K562 (cell line): ENCODE results near the gene AIF1. TPM values are rescaled to one million over a fixed set of nuclear protein-coding genes. Genes with fewer than 3 reads are reported as not detected.

Source experiments
- CHCHD3 ChIP-seq: fragments of 250-450 bp; sonication (Bioruptor Pico); IDR thresholded peaks from 2 replicates; pipeline ENCODE4 v2.1.2; 2022; ENCODE audit warnings: mild to moderate bottlenecking
- ERF ChIP-seq: fragments of 450-650 bp; formaldehyde crosslinking; IDR thresholded peaks from 2 replicates; pipeline ENCODE4 v1.4.0; 2020; ENCODE audit warnings: mild to moderate bottlenecking, mixed read lengths
- GTF2F1 ChIP-seq: IDR thresholded peaks from 2 replicates; pipeline ENCODE4 v1.6.1; 2011; ENCODE audit warnings: low read depth, low read length, improper control_type of control experiment
- MYBL2 ChIP-seq, 2 experiments: fragments of 450-650 bp in 1 of 2; sonication (generic) in 1 of 2; formaldehyde crosslinking in 1 of 2; IDR thresholded peaks; 2 replicates each; pipeline versions ENCODE4 v1.6.1 to v1.8.1; 2017 to 2022; ENCODE audit warnings: borderline replicate concordance in 1 of 2, inconsistent platforms in 1 of 2, low read depth in 1 of 2, mild to moderate bottlenecking in 1 of 2, missing genetic modification reagents in 1 of 2, moderate library complexity in 1 of 2
- PHB2 ChIP-seq: fragments of 450-650 bp; IDR thresholded peaks from 2 replicates; pipeline ENCODE4 v1.6.1; 2017; ENCODE audit warnings: low read depth
- POLR2AphosphoS5 ChIP-seq: IDR thresholded peaks from 2 replicates; pipeline ENCODE4 v1.6.1; 2011; ENCODE audit warnings: mild to moderate bottlenecking, low read depth, low read length, moderate library complexity; ENCODE audit not compliant: control insufficient read depth, insufficient read depth
- RAD51 ChIP-seq: fragments of 450-650 bp; IDR thresholded peaks from 2 replicates; pipeline ENCODE4 v1.7.1; 2016; ENCODE audit warnings: low read depth, mild to moderate bottlenecking, borderline replicate concordance
- TAL1 ChIP-seq: fragments of 450-650 bp; IDR thresholded peaks from 2 replicates; pipeline ENCODE4 v1.6.1; 2016; ENCODE audit warnings: mild to moderate bottlenecking
- THAP12 ChIP-seq: fragments of 250-450 bp; sonication (Bioruptor Pico); IDR thresholded peaks from 2 replicates; pipeline ENCODE4 v1.9.0; 2021; ENCODE audit warnings: mild to moderate bottlenecking, inconsistent platforms
- VEZF1 ChIP-seq: fragments of 200-800 bp; sonication (Bioruptor generic); IDR thresholded peaks from 2 replicates; pipeline ENCODE4 v1.6.1; 2017; ENCODE audit warnings: missing genetic modification characterization, missing compliant biosample characterization
- XRCC4 ChIP-seq: IDR thresholded peaks from one replicate; pipeline ENCODE4 v1.6.1; 2011; ENCODE audit not compliant: insufficient read depth, insufficient read length; ENCODE audit errors: extremely low read depth
- ZC3H4 ChIP-seq: sonication (generic); formaldehyde crosslinking; IDR thresholded peaks from 2 replicates; pipeline ENCODE4 v1.9.0; 2021; ENCODE audit warnings: missing genetic modification reagents, borderline replicate concordance
- ZNF124 ChIP-seq: sonication (generic); formaldehyde crosslinking; IDR thresholded peaks from 2 replicates; pipeline ENCODE4 v1.8.1; 2022; ENCODE audit warnings: missing genetic modification reagents
- ZNF134 ChIP-seq: fragments of 250-450 bp; sonication (Bioruptor Pico); conservative IDR thresholded peaks from 2 replicates; pipeline ENCODE4 v1.4.0; 2020
- ZNF282 ChIP-seq: sonication (generic); formaldehyde crosslinking; IDR thresholded peaks from 2 replicates; pipeline ENCODE4 v1.8.1; 2023; ENCODE audit warnings: missing genetic modification reagents
- ZNF592 ChIP-seq: fragments of 450-650 bp; IDR thresholded peaks from 2 replicates; pipeline ENCODE4 v1.6.1; 2017; ENCODE audit warnings: antibody characterized with exemption, mild to moderate bottlenecking
- ZNF639 ChIP-seq, 2 experiments: fragments of 200-800 bp in 1 of 2; sonication (Bioruptor generic) in 1 of 2; sonication (generic) in 1 of 2; formaldehyde crosslinking in 1 of 2; IDR thresholded peaks in 1 of 2; conservative IDR thresholded peaks in 1 of 2; 2 replicates each; pipeline versions ENCODE4 v1.5.0 to v1.6.1; 2016 to 2020; ENCODE audit warnings: missing compliant biosample characterization in 1 of 2, missing genetic modification characterization in 1 of 2, missing genetic modification reagents in 1 of 2
- polyA plus RNA-seq, 8 experiments: library from polyadenylated mRNA; depleted of rRNA in 4 of 8; stranded (reverse) in 5 of 8; unstranded in 3 of 8; fragments of >200 nt; fragmentation: Nextera tagmentation in 2 of 8; fragmentation: Illumina TruSeq in 1 of 8; extraction: Ambion mirVana in 2 of 8; extraction: Trizol in 1 of 8; gene quantifications; 2 replicates each; pipeline versions ENCODE4 v1.2.1 to v1.2.3, GENCODE V29; 2011 to 2014; ENCODE audit warnings: inconsistent platforms in 1 of 8, missing spikeins in 1 of 8
- total RNA-seq, 7 experiments: library from RNA; depleted of rRNA in 6 of 7; stranded (reverse); fragments of >200 nt in 6 of 7; fragmentation: Illumina TruSeq in 2 of 7; extraction: Trizol in 2 of 7; gene quantifications; 2 replicates each; pipeline versions ENCODE4 v1.2.1 to v1.2.3, GENCODE V29; 2011 to 2021; ENCODE audit warnings: low replicate concordance in 1 of 7

AIF1 gene
- total and polyA plus RNA-seq, 9 of the 15 experiments (the other 6 are each of a cell fraction or from before 2014, with no cell fraction given), result 9.4 to 33.4 (median 19.4) TPM

- TF ChIP-seq TAL1 (no peak), ZNF124 (no peak), ZNF282 (CRISPR knock-in tag) (no peak), PHB2 (no peak), CHCHD3 (no peak), ZNF639 (CRISPR knock-in tag; conservative IDR thresholded peaks at IDR 0.05 in 1 of 2, IDR thresholded peaks at IDR 0.05 in 1 of 2) (peak in 1 of 2 experiments; percentile 73; a peak in 2 of 4 replicates), ZNF134 (CRISPR knock-in tag) (no peak), GTF2F1 (no peak), THAP12 (peak; percentile 82; the same call in 1 of the 2 replicates), XRCC4 (no peak), RAD51 (no peak; the same call in 1 of the 2 replicates), MYBL2 (IDR thresholded peaks at IDR 0.05; ENCODE audit: low read depth) (no peak), MYBL2 (CRISPR knock-in tag; IDR thresholded peaks at IDR 0.05; ENCODE audit: borderline replicate concordance) (no peak), ZC3H4 (no peak), ZNF592 (peak; percentile 73; the same call in 1 of the 2 replicates), POLR2AphosphoS5 (peak; percentile 36; the same call in 1 of the 2 replicates), ERF (CRISPR knock-in tag) (peak; percentile 77), VEZF1 (CRISPR knock-in tag) (peak; percentile 75)
Measured at GRCh38 chr6:31580807-31581433, 34.1 kb upstream of the AIF1 start (continued).
